GM12891 (cell line): ENCODE results near the gene CCL28. TPM values are rescaled to one million over a fixed set of nuclear protein-coding genes. Genes with fewer than 3 reads are reported as not detected.
"Not testable (repeated sequence)": the region's sequence is repeated elsewhere in the genome, so short reads cannot be mapped to it uniquely, and the experiment has no call there.

ENCODE experiments used
- DNase-seq: peaks from one replicate; pipeline ENCODE4 v3.0.0; 2011; ENCODE audit warnings: low spot score; ENCODE audit not compliant: insufficient read length
- FAIRE-seq: peaks from 2 replicates; lab custom pipeline; 2011; peaks lifted over from hg19 to GRCh38; lab: Jason Lieb, UNC
- PAX5 ChIP-seq: IDR thresholded peaks from 2 replicates; pipeline ENCODE4 v1.6.1; 2011; ENCODE audit warnings: low read length, moderate library complexity, mild to moderate bottlenecking; ENCODE audit not compliant: insufficient read depth, severe bottlenecking
- POLR2A ChIP-seq: IDR thresholded peaks from 2 replicates; pipeline ENCODE4 v1.6.1; 2011; ENCODE audit warnings: low read depth, low read length, control low read depth
- POLR2AphosphoS5 ChIP-seq: IDR thresholded peaks from 2 replicates; pipeline ENCODE4 v1.6.1; 2011; ENCODE audit warnings: low read depth, low read length, control low read depth
- POU2F2 ChIP-seq: IDR thresholded peaks from 2 replicates; pipeline ENCODE4 v1.6.1; 2011; ENCODE audit warnings: low read depth, mild to moderate bottlenecking, control low read depth, low read length, moderate library complexity
- SPI1 ChIP-seq: IDR thresholded peaks from 2 replicates; pipeline ENCODE4 v1.6.1; 2011; ENCODE audit warnings: low read depth, low read length, control low read depth
- TAF1 ChIP-seq: IDR thresholded peaks from 2 replicates; pipeline ENCODE4 v1.6.1; 2011; ENCODE audit warnings: low read depth, low read length, control low read depth
- polyA plus RNA-seq: library from polyadenylated mRNA; unstranded; fragments of >200 nt; gene quantifications from one replicate; pipeline ENCODE4 v1.2.1, GENCODE V29; 2012; ENCODE audit warnings: low read depth, missing spikeins, inconsistent platforms; ENCODE audit not compliant: missing spikeins

The CCL28 gene, protein sequence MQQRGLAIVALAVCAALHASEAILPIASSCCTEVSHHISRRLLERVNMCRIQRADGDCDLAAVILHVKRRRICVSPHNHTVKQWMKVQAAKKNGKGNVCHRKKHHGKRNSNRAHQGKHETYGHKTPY
- polyA plus RNA-seq, result 5.1 TPM

- FAIRE-seq (no peak), DNase-seq (no peak)
- TF ChIP-seq POU2F2 (no peak), PAX5 (no peak), SPI1 (no peak), POLR2AphosphoS5 (no peak), POLR2A (no peak), TAF1 (no peak)
These were observed at the start of gene CCL28 for GRCh38 chr5:43412156-43412555. CCL28 (minus strand) TSS chr5:43412391; CDS start chr5:43412316, 75 bp downstream.

GRCh38 chr5:43461066-43461465, 48.9 kb upstream of the CCL28 start:
- TF ChIP-seq SPI1 (no peak), POLR2A (no peak), POLR2AphosphoS5 (no peak), PAX5 (no peak)
- no peak for FAIRE-seq
- no peak for DNase-seq

GRCh38 chr5:43456556-43456955, 44.4 kb upstream of the CCL28 start:
- no peak for TF ChIP-seq TAF1
- no peak for TF ChIP-seq POU2F2
- TF ChIP-seq PAX5, result no peak
- TF ChIP-seq POLR2A, result no peak
- FAIRE-seq, result no peak
- DNase-seq, result no peak

DNA sequence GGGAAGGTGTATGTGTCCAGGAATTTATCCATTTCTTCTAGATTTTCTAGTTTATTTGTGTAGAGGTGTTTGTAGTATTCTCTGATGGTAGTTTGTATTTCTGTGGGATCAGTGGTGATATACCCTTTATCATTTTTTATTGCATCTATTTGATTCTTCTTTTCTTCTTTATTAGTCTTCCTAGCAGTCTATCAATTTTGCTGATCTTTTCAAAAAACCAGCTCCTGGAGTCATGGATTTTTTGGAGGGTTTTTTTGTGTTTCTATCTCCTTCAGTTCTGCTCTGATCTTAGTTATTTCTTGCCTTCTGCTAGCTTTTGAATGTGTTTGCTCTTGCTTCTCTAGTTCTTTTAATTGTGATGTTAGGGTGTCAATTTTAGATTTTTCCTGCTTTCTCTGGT, 29.4 kb upstream of the CCL28 start:
- not testable (repeated sequence) for FAIRE-seq

GRCh38 chr5:43437062-43437660, 25.0 kb upstream of the CCL28 start:
- no peak for DNase-seq
- TF ChIP-seq POU2F2, result no peak
- no peak for TF ChIP-seq TAF1
- no peak for TF ChIP-seq SPI1
- no peak for FAIRE-seq

More for the DNA sequence above, 29.4 kb upstream of the CCL28 start:
- not testable (repeated sequence) for DNase-seq

DNA sequence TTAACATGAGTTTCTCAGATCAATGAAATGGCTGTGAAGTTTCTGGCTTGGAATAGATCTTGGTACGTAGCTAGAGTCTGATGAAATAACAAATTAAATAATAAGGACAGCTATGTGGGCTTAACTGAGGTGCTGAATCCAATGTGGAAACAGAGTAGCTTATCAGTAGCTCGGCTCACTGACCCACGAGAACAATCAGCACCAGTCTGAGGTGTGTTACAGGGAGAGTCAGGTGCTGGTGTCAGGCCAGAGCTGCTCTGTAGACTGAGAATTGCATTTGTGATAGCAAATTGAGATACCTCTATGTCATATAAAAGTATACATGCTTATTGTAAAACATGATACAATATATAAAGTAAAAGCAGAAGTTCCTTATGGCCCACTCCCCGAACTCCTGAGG, 21.2 kb upstream of the CCL28 start:
- FAIRE-seq, result no peak
- no peak for TF ChIP-seq TAF1
- no peak for TF ChIP-seq POLR2AphosphoS5
- no peak for TF ChIP-seq SPI1
- no peak for TF ChIP-seq POU2F2
- no peak for TF ChIP-seq POLR2A
- no peak for TF ChIP-seq PAX5

GRCh38 chr5:43432486-43433375, 20.5 kb upstream of the CCL28 start:
- DNase-seq (no peak), FAIRE-seq (no peak)
- TF ChIP-seq POLR2A (no peak), TAF1 (no peak), SPI1 (no peak), POU2F2 (no peak), POLR2AphosphoS5 (no peak), PAX5 (no peak)

More for the DNA sequence above, 21.2 kb upstream of the CCL28 start:
- DNase-seq, result no peak

- DNase-seq, result no peak
- no peak for TF ChIP-seq POU2F2
- no peak for TF ChIP-seq SPI1
- TF ChIP-seq POLR2A, result no peak
- TF ChIP-seq TAF1, result no peak
- TF ChIP-seq POLR2AphosphoS5, result no peak
- no peak for TF ChIP-seq PAX5
- FAIRE-seq, result no peak
These were observed 17.5 kb upstream of the CCL28 start for GRCh38 chr5:43429706-43430105.

DNA sequence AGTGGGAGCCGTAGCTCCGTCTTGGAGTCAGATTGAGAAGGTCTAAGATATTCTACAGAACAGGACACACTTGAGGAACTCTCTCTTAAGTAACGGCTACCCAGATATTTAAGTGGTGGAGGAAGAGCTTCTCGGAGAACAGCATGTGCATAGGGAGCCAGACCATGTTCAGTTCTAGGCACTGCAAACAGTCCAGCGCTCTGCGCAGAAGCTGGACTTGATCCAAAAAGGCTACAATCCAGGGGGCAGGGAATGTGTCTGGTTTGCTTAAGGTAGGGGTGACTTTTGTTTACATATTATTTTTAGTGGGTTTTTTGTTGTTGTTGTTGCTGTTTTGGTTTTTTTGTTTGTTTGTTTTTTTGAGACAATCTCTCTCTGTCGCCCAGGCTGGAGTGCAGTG, 16.8 kb upstream of the CCL28 start:
- FAIRE-seq (no peak), DNase-seq (no peak)
- TF ChIP-seq PAX5, result no peak
- TF ChIP-seq SPI1, result no peak
- TF ChIP-seq POU2F2, result no peak
- no peak for TF ChIP-seq POLR2A
- TF ChIP-seq POLR2AphosphoS5, result no peak
- TF ChIP-seq TAF1, result no peak
